ENCODE results near the gene COL1A2.

The COL1A2 gene

GRCh38 chr7:94394437-94395140 lies at the start of gene COL1A2:
Gene COL1A2 (plus strand): TSS chr7:94394895. CDS start chr7:94395032, 137 bp downstream.
- Mint-ChIP-seq H3K9me3 (no peaks in the 10 kb centered on the region), H3K4me1 (ENCODE audit: low read depth) (peaks cover 19% of the 10 kb centered on the region), H3K27ac (peak within 1 kb of the TSS; percentile 73), H3K27me3 (ENCODE audit: low read depth) (peaks cover 4% of the 10 kb centered on the region), H3K4me3 (peak within 1 kb of the TSS; percentile 81), H3K36me3 (ENCODE audit: low read depth) (peaks cover 1% of the 10 kb centered on the region)

- Mint-ChIP-seq H3K4me3 (no peak overlapping the region), H3K27me3 (ENCODE audit: low read depth) (peaks cover 3% of the 10 kb centered on the region), H3K9me3 (no peaks in the 10 kb centered on the region), H3K27ac (no peak overlapping the region), H3K4me1 (ENCODE audit: low read depth) (no peaks in the 10 kb centered on the region), H3K36me3 (ENCODE audit: low read depth) (no peaks in the 10 kb centered on the region)
These were observed 48.8 kb upstream of the COL1A2 start for GRCh38 chr7:94345907-94346306.

GRCh38 chr7:94348142-94348541 lies 46.6 kb upstream of the COL1A2 start:
- no peaks in the 10 kb centered on the region for H3K36me3 Mint-ChIP-seq (ENCODE audit: low read depth)
- H3K9me3 Mint-ChIP-seq, result no peaks in the 10 kb centered on the region
- no peak overlapping the region for H3K4me3 Mint-ChIP-seq
- peaks cover 7% of the 10 kb centered on the region for H3K27me3 Mint-ChIP-seq (ENCODE audit: low read depth)
- no peak overlapping the region for H3K27ac Mint-ChIP-seq
- H3K4me1 Mint-ChIP-seq (ENCODE audit: low read depth), result no peaks in the 10 kb centered on the region

GRCh38 chr7:94350734-94351133 lies 44.0 kb upstream of the COL1A2 start:
- H3K27me3 Mint-ChIP-seq (ENCODE audit: low read depth), result peaks cover 7% of the 10 kb centered on the region
- H3K4me1 Mint-ChIP-seq (ENCODE audit: low read depth), result no peaks in the 10 kb centered on the region
- H3K27ac Mint-ChIP-seq, result no peak overlapping the region
- no peaks in the 10 kb centered on the region for H3K9me3 Mint-ChIP-seq
- H3K4me3 Mint-ChIP-seq, result no peak overlapping the region
- H3K36me3 Mint-ChIP-seq (ENCODE audit: low read depth), result no peaks in the 10 kb centered on the region

- Mint-ChIP-seq H3K36me3 (ENCODE audit: low read depth) (no peaks in the 10 kb centered on the region), H3K4me3 (no peak overlapping the region), H3K4me1 (ENCODE audit: low read depth) (no peaks in the 10 kb centered on the region), H3K27ac (no peak overlapping the region), H3K9me3 (no peaks in the 10 kb centered on the region), H3K27me3 (ENCODE audit: low read depth) (peaks cover 7% of the 10 kb centered on the region)
These were observed 43.0 kb upstream of the COL1A2 start for GRCh38 chr7:94351703-94352102.

- no peaks in the 10 kb centered on the region for H3K4me1 Mint-ChIP-seq (ENCODE audit: low read depth)
- H3K4me3 Mint-ChIP-seq, result no peak overlapping the region
- peaks cover 7% of the 10 kb centered on the region for H3K27me3 Mint-ChIP-seq (ENCODE audit: low read depth)
These were observed 41.8 kb upstream of the COL1A2 start for GRCh38 chr7:94352887-94353286.

GRCh38 chr7:94354953-94355352 lies 39.7 kb upstream of the COL1A2 start:
- H3K27ac Mint-ChIP-seq, result no peak overlapping the region
- H3K4me3 Mint-ChIP-seq, result no peak overlapping the region
- H3K9me3 Mint-ChIP-seq, result no peaks in the 10 kb centered on the region
- H3K4me1 Mint-ChIP-seq (ENCODE audit: low read depth), result no peaks in the 10 kb centered on the region
- H3K27me3 Mint-ChIP-seq (ENCODE audit: low read depth), result peaks cover 11% of the 10 kb centered on the region
- no peaks in the 10 kb centered on the region for H3K36me3 Mint-ChIP-seq (ENCODE audit: low read depth)

More at GRCh38 chr7:94352887-94353286, 41.8 kb upstream of the COL1A2 start:
- Mint-ChIP-seq H3K36me3 (ENCODE audit: low read depth) (no peaks in the 10 kb centered on the region), H3K27ac (no peak overlapping the region), H3K9me3 (no peaks in the 10 kb centered on the region)

GRCh38 chr7:94355454-94355853 lies 39.2 kb upstream of the COL1A2 start:
- Mint-ChIP-seq H3K9me3 (no peaks in the 10 kb centered on the region), H3K4me3 (no peak overlapping the region), H3K27me3 (ENCODE audit: low read depth) (peaks cover 11% of the 10 kb centered on the region), H3K27ac (no peak overlapping the region), H3K4me1 (ENCODE audit: low read depth) (no peaks in the 10 kb centered on the region), H3K36me3 (ENCODE audit: low read depth) (no peaks in the 10 kb centered on the region)

GRCh38 chr7:94357076-94357475 lies 37.6 kb upstream of the COL1A2 start:
- Mint-ChIP-seq H3K9me3 (no peaks in the 10 kb centered on the region), H3K4me3 (no peak overlapping the region), H3K36me3 (ENCODE audit: low read depth) (no peaks in the 10 kb centered on the region), H3K27me3 (ENCODE audit: low read depth) (peaks cover 5% of the 10 kb centered on the region), H3K4me1 (ENCODE audit: low read depth) (no peaks in the 10 kb centered on the region), H3K27ac (no peak overlapping the region)

- Mint-ChIP-seq H3K27me3 (ENCODE audit: low read depth) (peaks cover 9% of the 10 kb centered on the region), H3K4me3 (no peak overlapping the region), H3K9me3 (no peaks in the 10 kb centered on the region), H3K4me1 (ENCODE audit: low read depth) (no peaks in the 10 kb centered on the region), H3K27ac (no peak overlapping the region), H3K36me3 (ENCODE audit: low read depth) (no peaks in the 10 kb centered on the region)
These were observed 33.8 kb upstream of the COL1A2 start for GRCh38 chr7:94360926-94361325.

- no peaks in the 10 kb centered on the region for H3K9me3 Mint-ChIP-seq
- no peak overlapping the region for H3K4me3 Mint-ChIP-seq
- H3K4me1 Mint-ChIP-seq (ENCODE audit: low read depth), result no peaks in the 10 kb centered on the region
- H3K36me3 Mint-ChIP-seq (ENCODE audit: low read depth), result no peaks in the 10 kb centered on the region
- H3K27ac Mint-ChIP-seq, result no peak overlapping the region
- peaks cover 13% of the 10 kb centered on the region for H3K27me3 Mint-ChIP-seq (ENCODE audit: low read depth)
These were observed 32.4 kb upstream of the COL1A2 start for GRCh38 chr7:94362276-94362675.

- Mint-ChIP-seq H3K27ac (no peak overlapping the region), H3K27me3 (ENCODE audit: low read depth) (peaks cover 12% of the 10 kb centered on the region), H3K9me3 (no peaks in the 10 kb centered on the region), H3K4me1 (ENCODE audit: low read depth) (no peaks in the 10 kb centered on the region), H3K4me3 (no peak overlapping the region), H3K36me3 (ENCODE audit: low read depth) (no peaks in the 10 kb centered on the region)
These were observed 29.9 kb upstream of the COL1A2 start for GRCh38 chr7:94364816-94365215.

GRCh38 chr7:94366163-94366562 lies 28.5 kb upstream of the COL1A2 start:
- H3K9me3 Mint-ChIP-seq, result no peaks in the 10 kb centered on the region
- H3K4me3 Mint-ChIP-seq, result no peak overlapping the region
- H3K4me1 Mint-ChIP-seq (ENCODE audit: low read depth), result no peaks in the 10 kb centered on the region

GRCh38 chr7:94366832-94367231 lies 27.9 kb upstream of the COL1A2 start:
- Mint-ChIP-seq H3K27ac (no peak overlapping the region), H3K9me3 (no peaks in the 10 kb centered on the region), H3K4me3 (no peak overlapping the region), H3K36me3 (ENCODE audit: low read depth) (no peaks in the 10 kb centered on the region), H3K27me3 (ENCODE audit: low read depth) (peaks cover 12% of the 10 kb centered on the region), H3K4me1 (ENCODE audit: low read depth) (no peaks in the 10 kb centered on the region)

More at GRCh38 chr7:94366163-94366562, 28.5 kb upstream of the COL1A2 start:
- H3K27me3 Mint-ChIP-seq (ENCODE audit: low read depth), result peaks cover 12% of the 10 kb centered on the region
- no peak overlapping the region for H3K27ac Mint-ChIP-seq
- H3K36me3 Mint-ChIP-seq (ENCODE audit: low read depth), result no peaks in the 10 kb centered on the region

GRCh38 chr7:94367949-94368348 lies 26.7 kb upstream of the COL1A2 start:
- no peaks in the 10 kb centered on the region for H3K9me3 Mint-ChIP-seq
- H3K27me3 Mint-ChIP-seq (ENCODE audit: low read depth), result peaks cover 7% of the 10 kb centered on the region
- H3K4me3 Mint-ChIP-seq, result no peak overlapping the region
- no peak overlapping the region for H3K27ac Mint-ChIP-seq
- H3K36me3 Mint-ChIP-seq (ENCODE audit: low read depth), result no peaks in the 10 kb centered on the region
- H3K4me1 Mint-ChIP-seq (ENCODE audit: low read depth), result no peaks in the 10 kb centered on the region
